ENCODE measurements around the gene ASAP3.

Gene ASAP3

DNA sequence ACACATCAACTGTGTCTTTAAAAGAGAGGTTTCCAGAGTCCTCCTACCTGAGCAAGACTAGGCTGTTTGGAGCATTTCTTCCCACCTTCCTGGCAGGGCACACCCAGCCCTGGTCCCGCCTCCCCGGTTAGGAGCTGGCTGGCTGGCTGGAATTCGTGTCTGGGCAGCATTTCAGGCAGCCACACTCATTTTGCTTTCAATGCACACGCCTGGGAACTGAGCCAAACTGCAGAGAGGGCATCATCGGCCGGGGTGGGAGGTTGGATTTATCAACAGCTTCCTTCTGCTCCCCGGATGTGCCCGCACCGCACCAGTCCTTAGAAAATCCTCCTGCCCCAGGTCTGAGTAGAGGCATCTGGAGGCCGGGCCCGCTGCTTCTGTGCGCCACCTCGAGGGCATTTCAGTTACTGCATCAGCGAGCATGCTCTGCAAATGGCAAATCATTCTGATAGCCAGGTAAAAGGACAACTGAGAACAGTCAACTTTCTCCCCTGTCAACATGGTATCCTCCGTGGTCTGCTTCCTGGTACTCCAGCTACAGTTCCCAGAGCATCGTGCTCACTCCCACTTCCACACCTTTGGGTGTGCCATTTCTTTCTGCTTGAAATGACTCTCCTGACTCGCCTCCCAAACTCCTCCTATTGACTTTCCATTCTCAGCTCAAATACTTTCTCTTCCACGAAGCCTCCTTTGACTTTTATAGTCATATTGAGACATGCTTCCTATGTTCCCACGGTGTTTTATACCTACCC lies 80.1 kb downstream of the ASAP3 start:
- no peak overlapping the region for H3K4me3 ChIP-seq (ENCODE audit: low read depth, low read length)
- TF ChIP-seq, protein P1, sequence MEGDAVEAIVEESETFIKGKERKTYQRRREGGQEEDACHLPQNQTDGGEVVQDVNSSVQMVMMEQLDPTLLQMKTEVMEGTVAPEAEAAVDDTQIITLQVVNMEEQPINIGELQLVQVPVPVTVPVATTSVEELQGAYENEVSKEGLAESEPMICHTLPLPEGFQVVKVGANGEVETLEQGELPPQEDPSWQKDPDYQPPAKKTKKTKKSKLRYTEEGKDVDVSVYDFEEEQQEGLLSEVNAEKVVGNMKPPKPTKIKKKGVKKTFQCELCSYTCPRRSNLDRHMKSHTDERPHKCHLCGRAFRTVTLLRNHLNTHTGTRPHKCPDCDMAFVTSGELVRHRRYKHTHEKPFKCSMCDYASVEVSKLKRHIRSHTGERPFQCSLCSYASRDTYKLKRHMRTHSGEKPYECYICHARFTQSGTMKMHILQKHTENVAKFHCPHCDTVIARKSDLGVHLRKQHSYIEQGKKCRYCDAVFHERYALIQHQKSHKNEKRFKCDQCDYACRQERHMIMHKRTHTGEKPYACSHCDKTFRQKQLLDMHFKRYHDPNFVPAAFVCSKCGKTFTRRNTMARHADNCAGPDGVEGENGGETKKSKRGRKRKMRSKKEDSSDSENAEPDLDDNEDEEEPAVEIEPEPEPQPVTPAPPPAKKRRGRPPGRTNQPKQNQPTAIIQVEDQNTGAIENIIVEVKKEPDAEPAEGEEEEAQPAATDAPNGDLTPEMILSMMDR (IDR thresholded peaks at IDR 0.05; ENCODE audit: low read depth, low read length, missing control alignments), result peak; percentile 97
- DNase-seq (ENCODE audit: low read depth), result peak; percentile 21

DNA sequence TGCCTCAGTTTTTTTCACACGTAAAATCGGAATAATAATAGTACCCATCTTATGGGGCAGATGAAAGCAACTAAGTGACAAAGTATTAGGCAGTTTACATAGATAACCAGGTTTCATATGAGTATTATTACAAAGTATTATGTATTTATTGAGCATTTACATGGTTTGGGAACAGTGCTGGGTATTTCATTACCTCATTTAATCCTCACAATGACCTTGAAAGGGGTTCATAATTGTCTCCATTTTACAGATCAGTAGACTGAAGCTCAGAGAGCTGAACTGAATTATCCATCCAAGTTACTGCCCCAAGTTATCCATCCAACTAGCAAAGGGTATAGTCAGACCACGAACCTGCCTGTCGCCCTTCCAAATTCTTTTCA lies 80.6 kb downstream of the ASAP3 start:
- no peak for DNase-seq (ENCODE audit: low read depth)
- TF ChIP-seq, protein P1 (IDR thresholded peaks at IDR 0.05; ENCODE audit: low read depth, low read length, missing control alignments), result no peak
- H3K4me3 ChIP-seq (ENCODE audit: low read depth, low read length), result no peak overlapping the region

DNA sequence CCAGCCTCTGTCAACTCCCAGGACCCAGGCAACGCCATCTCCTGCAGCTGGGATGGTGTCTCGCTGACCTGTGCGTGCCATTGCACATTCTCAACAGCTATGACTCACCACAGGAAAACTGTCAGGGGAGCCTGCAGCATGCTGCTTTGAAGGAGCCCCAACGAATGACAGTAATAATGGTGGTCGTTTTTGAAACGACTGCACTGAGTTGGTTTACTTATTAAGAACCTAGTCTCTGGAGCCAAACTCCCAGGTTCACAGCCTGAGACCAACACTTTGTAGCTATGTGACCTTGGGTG lies 81.0 kb downstream of the ASAP3 start:
- TF ChIP-seq, protein P1 (IDR thresholded peaks at IDR 0.05; ENCODE audit: low read depth, low read length, missing control alignments), result no peak
- no peak overlapping the region for H3K4me3 ChIP-seq (ENCODE audit: low read depth, low read length)
- DNase-seq (ENCODE audit: low read depth), result no peak

DNA sequence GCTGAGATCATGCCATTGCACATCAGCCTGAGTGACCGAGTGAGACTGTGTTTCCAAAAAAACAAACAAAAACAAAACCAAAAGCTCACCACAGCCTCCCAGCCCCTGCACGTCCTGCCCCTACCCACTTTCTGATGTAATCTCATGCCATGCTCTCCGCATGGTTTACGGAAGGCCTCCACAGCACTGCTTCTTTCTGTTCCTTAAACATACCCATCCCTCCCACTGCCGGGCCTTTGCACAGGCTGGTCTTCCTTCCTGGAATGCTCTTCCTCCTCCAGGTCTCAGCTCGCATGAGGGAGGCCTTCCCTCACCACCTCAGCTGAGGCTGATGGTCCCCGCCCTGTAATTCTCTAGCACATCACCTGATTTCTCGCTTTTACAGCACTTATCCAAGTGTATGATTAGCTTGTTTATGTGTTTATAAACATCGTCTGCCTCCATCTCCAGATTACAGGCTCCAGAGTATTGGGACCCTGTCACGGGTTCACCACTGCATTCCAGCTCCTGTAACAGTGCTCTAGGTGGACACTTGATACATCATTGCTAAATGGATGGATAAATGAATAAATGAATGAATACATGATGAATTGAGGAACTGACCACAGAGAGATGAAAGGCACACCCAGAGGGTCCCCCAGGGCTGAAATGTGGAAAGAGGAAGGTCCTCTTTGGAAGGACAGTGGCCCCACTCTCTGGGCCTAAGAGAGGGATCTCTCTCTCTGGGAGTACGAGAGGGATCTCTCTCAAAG lies 81.5 kb downstream of the ASAP3 start:
- DNase-seq (ENCODE audit: low read depth), result no peak
- no peak overlapping the region for H3K4me3 ChIP-seq (ENCODE audit: low read depth, low read length)
- TF ChIP-seq, protein P1 (IDR thresholded peaks at IDR 0.05; ENCODE audit: low read depth, low read length, missing control alignments), result no peak

DNA sequence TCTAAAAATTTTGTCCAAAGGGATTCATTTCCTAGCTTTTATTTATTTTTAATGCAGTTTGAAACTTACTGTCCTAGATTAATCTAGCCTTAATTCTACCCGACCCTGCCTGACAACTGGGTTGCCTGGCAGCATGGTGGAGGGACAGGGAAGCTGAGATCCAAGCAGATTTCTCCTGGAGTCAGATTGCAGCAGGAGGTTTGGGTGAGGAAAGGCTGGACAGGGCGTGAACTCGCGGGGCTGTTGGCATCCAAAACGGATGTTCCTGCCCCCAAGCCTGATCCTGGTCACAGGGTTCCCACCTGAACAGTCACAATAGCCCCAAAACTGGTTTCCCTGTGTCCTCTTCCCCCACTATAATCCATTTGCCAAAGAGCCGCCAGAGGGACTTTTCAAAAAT lies 82.7 kb downstream of the ASAP3 start:
- no peak for DNase-seq (ENCODE audit: low read depth)
- TF ChIP-seq, protein P1 (IDR thresholded peaks at IDR 0.05; ENCODE audit: low read depth, low read length, missing control alignments), result no peak
- no peak overlapping the region for H3K4me3 ChIP-seq (ENCODE audit: low read depth, low read length)

DNA sequence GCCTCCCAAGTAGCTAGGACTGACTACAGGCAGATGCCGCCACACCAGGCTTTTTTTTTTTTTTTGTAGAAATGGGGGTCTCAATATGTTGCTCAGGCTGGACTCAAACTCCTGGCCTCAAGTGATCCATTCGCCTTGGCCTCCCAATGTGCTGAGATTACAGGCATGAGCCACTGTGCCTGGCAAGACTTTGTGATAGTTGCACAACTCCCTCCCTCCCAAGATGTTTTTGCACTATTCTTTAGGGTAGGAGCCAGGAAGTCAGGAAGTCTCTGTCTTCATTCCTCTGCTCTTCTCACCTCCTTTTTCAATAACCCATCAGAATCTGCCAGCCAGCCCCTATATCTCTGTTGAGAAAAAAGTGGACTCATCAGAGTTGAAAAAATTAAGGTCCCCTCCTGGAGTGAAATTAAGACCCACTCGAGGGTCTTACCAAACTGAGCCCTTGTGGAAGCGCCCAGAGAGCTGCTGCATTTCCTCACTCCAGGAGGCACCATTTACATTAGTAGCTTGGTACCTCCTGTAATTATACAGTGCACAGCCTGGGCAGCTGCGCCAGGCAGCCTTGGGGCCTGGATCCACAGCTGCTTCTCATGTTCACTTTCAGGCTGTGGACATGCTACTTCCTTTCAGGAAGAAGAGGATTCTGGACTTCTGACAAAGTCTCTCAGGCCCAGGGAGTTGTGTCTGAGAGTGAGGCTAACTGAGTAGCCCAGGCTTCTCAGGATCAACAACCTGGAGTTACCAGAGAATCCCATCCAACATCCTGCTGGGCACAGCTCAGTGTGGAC lies 83.5 kb downstream of the ASAP3 start:
- no peak for DNase-seq (ENCODE audit: low read depth)
- TF ChIP-seq, protein P1 (IDR thresholded peaks at IDR 0.05; ENCODE audit: low read depth, low read length, missing control alignments), result no peak
- H3K4me3 ChIP-seq (ENCODE audit: low read depth, low read length), result no peak overlapping the region

Data from GM12864 (cell line).